ENCODE data around the gene DOCK1. TPM values are rescaled to one million over a fixed set of nuclear protein-coding genes. Genes with fewer than 3 reads are reported as not detected.

Gene DOCK1
- total and polyA plus RNA-seq, 2 donors (not counting 1 experiment from before 2014, with no cell fraction given): 20.5 to 91.0 TPM

DNA sequence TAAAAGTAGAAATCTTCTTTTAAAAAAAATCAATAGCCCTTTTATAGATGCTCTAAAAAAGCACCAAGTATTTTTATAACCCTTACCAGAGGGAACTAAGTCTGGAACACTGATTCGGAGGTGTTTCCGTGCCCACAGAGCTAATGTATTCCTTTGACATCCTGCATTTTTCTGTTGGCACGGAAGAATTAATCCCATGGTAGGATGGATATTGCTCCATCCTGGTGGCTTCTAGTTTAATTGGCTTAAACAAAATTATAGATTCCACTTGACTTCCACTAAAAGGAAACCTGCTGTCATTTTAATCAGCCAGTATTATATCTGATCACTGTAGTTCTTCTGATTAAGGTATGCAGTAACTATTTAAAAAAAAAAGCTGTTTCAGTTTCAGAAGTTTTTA, 479.8 kb downstream of the DOCK1 start:
- no peaks in the 10 kb centered on the region for H3K36me3 ChIP-seq (ENCODE audit: control insufficient read depth, insufficient read depth, low read length)
- no peaks in the 10 kb centered on the region for H3K4me1 ChIP-seq (ENCODE audit: control insufficient read depth, extremely low read depth, insufficient read depth, low read length)
- no peaks in the 10 kb centered on the region for H3K9me3 ChIP-seq (ENCODE audit: control insufficient read depth, insufficient read depth, low read depth, low read length)
- H3K4me3 ChIP-seq (replicated peaks in 1 of 4; ENCODE audit: control extremely low read depth in 1 of 4, insufficient read depth in 1 of 4, low read depth in 3 of 4, low read length in 4 of 4): no peak overlapping the region
- no peaks in the 10 kb centered on the region for H3K27me3 ChIP-seq (ENCODE audit: control insufficient read depth, insufficient read depth, low read length)
- H3K4me2 ChIP-seq (ENCODE audit: extremely low read depth, insufficient read depth, low read length): no peak overlapping the region
- H4K20me1 ChIP-seq (ENCODE audit: control insufficient read depth, extremely low read depth, insufficient read depth, low read length): no peaks in the 10 kb centered on the region
- H3K9ac ChIP-seq (ENCODE audit: insufficient read depth, low read length): no peak overlapping the region
- no peak overlapping the region for H3K27ac ChIP-seq (ENCODE audit: insufficient read depth, low read length)
- no peaks in the 10 kb centered on the region for H3K79me2 ChIP-seq (ENCODE audit: control insufficient read depth, insufficient read depth, low read length)
- DNase-seq (ENCODE audit: low read depth in 2 of 2): no peak
- no peak overlapping the region for H2AFZ ChIP-seq (ENCODE audit: low read length)
- TF ChIP-seq, protein P1, sequence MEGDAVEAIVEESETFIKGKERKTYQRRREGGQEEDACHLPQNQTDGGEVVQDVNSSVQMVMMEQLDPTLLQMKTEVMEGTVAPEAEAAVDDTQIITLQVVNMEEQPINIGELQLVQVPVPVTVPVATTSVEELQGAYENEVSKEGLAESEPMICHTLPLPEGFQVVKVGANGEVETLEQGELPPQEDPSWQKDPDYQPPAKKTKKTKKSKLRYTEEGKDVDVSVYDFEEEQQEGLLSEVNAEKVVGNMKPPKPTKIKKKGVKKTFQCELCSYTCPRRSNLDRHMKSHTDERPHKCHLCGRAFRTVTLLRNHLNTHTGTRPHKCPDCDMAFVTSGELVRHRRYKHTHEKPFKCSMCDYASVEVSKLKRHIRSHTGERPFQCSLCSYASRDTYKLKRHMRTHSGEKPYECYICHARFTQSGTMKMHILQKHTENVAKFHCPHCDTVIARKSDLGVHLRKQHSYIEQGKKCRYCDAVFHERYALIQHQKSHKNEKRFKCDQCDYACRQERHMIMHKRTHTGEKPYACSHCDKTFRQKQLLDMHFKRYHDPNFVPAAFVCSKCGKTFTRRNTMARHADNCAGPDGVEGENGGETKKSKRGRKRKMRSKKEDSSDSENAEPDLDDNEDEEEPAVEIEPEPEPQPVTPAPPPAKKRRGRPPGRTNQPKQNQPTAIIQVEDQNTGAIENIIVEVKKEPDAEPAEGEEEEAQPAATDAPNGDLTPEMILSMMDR (conservative IDR thresholded peaks at IDR 0.05 in 1 of 2, IDR thresholded peaks at IDR 0.05 in 1 of 2; ENCODE audit: low read depth in 1 of 2, low read length in 2 of 2): no peak
- TF ChIP-seq EZH2 (IDR thresholded peaks at IDR 0.05; ENCODE audit: low read length, missing control alignments): no peak

DNA sequence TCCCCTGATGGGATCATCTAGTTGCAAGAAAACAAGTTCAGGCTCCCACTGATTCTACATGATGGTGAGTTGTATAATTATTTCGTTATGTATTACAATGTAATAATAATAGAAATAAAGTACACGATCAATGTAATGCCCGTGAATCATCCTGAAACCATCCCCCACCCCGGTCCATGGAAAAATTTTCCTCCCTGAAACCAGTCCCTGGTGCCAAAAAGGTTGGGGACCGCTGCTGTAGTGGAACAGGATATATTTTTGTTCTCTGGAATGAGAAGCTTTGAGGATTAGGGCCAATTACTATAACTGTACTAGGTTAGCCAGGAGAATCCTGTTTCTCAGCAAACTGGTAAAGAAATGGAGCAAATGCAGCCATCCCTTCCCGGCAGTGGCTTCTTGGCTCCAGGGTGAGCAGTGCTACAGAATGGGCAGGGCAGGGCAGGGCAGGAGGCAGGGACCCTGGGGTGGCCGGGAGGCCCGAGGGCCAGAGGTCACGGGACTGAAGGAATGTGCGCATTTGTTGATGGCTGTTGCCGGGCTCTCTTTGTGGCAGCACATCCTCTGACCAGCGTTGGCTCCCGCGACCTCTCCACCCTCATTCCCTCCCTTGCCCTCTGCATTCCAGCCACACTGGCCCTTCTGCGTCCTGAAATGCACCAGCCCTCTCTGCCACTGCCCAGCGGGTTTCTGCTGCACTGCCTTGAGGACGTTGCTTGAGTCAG, 481.5 kb downstream of the DOCK1 start:
- Histone ChIP-seq H3K4me1 (ENCODE audit: control insufficient read depth, extremely low read depth, insufficient read depth, low read length) (no peaks in the 10 kb centered on the region), H3K79me2 (ENCODE audit: control insufficient read depth, insufficient read depth, low read length) (no peaks in the 10 kb centered on the region), H3K27ac (ENCODE audit: insufficient read depth, low read length) (no peak overlapping the region), H3K9me3 (ENCODE audit: control insufficient read depth, insufficient read depth, low read depth, low read length) (no peaks in the 10 kb centered on the region), H3K4me3 (replicated peaks in 1 of 4; ENCODE audit: control extremely low read depth in 1 of 4, insufficient read depth in 1 of 4, low read depth in 3 of 4, low read length in 4 of 4) (no peak overlapping the region), H3K9ac (ENCODE audit: insufficient read depth, low read length) (no peak overlapping the region), H3K36me3 (ENCODE audit: control insufficient read depth, insufficient read depth, low read length) (no peaks in the 10 kb centered on the region), H2AFZ (ENCODE audit: low read length) (no peak overlapping the region), H3K4me2 (ENCODE audit: extremely low read depth, insufficient read depth, low read length) (no peak overlapping the region), H4K20me1 (ENCODE audit: control insufficient read depth, extremely low read depth, insufficient read depth, low read length) (no peaks in the 10 kb centered on the region), H3K27me3 (ENCODE audit: control insufficient read depth, insufficient read depth, low read length) (no peaks in the 10 kb centered on the region)
- no peak for DNase-seq (ENCODE audit: low read depth in 2 of 2)
- no peak for TF ChIP-seq EZH2 (IDR thresholded peaks at IDR 0.05; ENCODE audit: low read length, missing control alignments)
- TF ChIP-seq, protein P1 (conservative IDR thresholded peaks at IDR 0.05 in 1 of 2, IDR thresholded peaks at IDR 0.05 in 1 of 2; ENCODE audit: low read depth in 1 of 2, low read length in 2 of 2): no peak

DNA sequence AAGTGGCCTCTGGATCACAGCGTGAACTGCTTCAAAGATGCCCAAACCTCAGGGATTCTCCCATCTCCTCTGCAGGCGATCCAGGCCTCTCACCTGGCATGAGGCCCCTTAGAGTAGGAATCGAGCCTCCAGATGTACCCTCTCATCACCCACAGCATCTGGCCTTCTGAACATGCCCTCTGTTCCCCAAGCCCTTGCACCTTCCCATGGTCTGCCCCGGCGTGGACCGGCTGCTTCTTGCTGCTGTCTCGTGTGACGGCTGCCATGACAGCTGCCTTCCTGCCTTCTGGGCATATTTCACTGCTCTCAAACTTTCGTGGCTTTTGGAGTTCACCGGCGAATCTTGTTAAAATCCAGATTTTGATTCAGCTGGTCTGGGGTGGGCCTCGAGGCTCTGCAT, 486.6 kb downstream of the DOCK1 start:
- no peak for DNase-seq (ENCODE audit: low read depth in 2 of 2)
- no peaks in the 10 kb centered on the region for H3K27me3 ChIP-seq (ENCODE audit: control insufficient read depth, insufficient read depth, low read length)
- H3K4me3 ChIP-seq (replicated peaks in 1 of 4; ENCODE audit: control extremely low read depth in 1 of 4, insufficient read depth in 1 of 4, low read depth in 3 of 4, low read length in 4 of 4): no peak overlapping the region
- H3K4me1 ChIP-seq (ENCODE audit: control insufficient read depth, extremely low read depth, insufficient read depth, low read length): no peaks in the 10 kb centered on the region
- TF ChIP-seq, protein P1 (conservative IDR thresholded peaks at IDR 0.05 in 1 of 2, IDR thresholded peaks at IDR 0.05 in 1 of 2; ENCODE audit: low read depth in 1 of 2, low read length in 2 of 2): no peak
- TF ChIP-seq EZH2 (IDR thresholded peaks at IDR 0.05; ENCODE audit: low read length, missing control alignments): no peak
- no peaks in the 10 kb centered on the region for H4K20me1 ChIP-seq (ENCODE audit: control insufficient read depth, extremely low read depth, insufficient read depth, low read length)
- H3K9ac ChIP-seq (ENCODE audit: insufficient read depth, low read length): no peak overlapping the region
- H3K4me2 ChIP-seq (ENCODE audit: extremely low read depth, insufficient read depth, low read length): no peak overlapping the region
- no peak overlapping the region for H3K27ac ChIP-seq (ENCODE audit: insufficient read depth, low read length)
- H2AFZ ChIP-seq (ENCODE audit: low read length): no peak overlapping the region
- H3K36me3 ChIP-seq (ENCODE audit: control insufficient read depth, insufficient read depth, low read length): no peaks in the 10 kb centered on the region
- H3K79me2 ChIP-seq (ENCODE audit: control insufficient read depth, insufficient read depth, low read length): no peaks in the 10 kb centered on the region
- no peaks in the 10 kb centered on the region for H3K9me3 ChIP-seq (ENCODE audit: control insufficient read depth, insufficient read depth, low read depth, low read length)

Data from fibroblast of lung (primary cell).